ENCODE data around the gene ANKS1B.

DNA sequence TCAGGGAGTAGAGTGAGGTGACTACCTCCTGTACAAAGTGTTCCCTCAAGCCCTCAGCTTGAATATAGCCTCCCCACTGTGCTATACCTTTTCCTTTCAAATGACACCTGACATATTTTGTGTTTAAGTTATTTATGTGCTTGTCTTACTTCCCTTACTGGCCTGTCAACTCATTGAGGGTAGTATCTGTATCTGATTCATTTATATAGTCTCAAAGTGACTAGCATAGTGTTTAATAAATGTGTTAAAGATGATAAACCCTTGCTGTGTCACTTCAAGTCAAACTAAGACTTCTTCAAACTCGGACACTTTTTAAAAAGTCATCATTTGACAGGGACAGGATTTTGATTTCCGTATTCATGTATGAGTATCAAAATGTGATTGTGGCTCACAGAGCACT is 1287.5 kb downstream of the ANKS1B start:
- TF ChIP-seq CTCF (conservative IDR thresholded peaks at IDR 0.05; ENCODE audit: low read length) (no peak), EZH2phosphoT487 (IDR thresholded peaks at IDR 0.05; ENCODE audit: borderline replicate concordance) (no peak)
